Mononuclear cell (primary cell): ENCODE data around the gene SLC39A11. TPM values are rescaled to one million over a fixed set of nuclear protein-coding genes. Genes with fewer than 3 reads are reported as not detected.

Experiments used
- H3K27me3 ChIP-seq: 2 replicates; pipeline ENCODE4 v1.6.0; 2011; ENCODE audit warnings: low read length, control low read depth; ENCODE audit not compliant: insufficient read depth
- H3K4me1 ChIP-seq: 2 replicates; pipeline ENCODE4 v1.5.1; 2011; ENCODE audit warnings: mild to moderate bottlenecking, low read length, control low read depth; ENCODE audit not compliant: insufficient read depth
- H3K4me3 ChIP-seq: 2 replicates; pipeline ENCODE4 v1.5.1; 2011; ENCODE audit warnings: mild to moderate bottlenecking, low read length, moderate library complexity
- H3K9me3 ChIP-seq: 2 replicates; pipeline ENCODE4 v1.5.1; 2011; ENCODE audit warnings: low read depth, mild to moderate bottlenecking, control low read depth, low read length
- total RNA-seq: library from RNA; depleted of rRNA; stranded (reverse); fragments of >200 nt; gene quantifications from one replicate; pipeline ENCODE4 v1.2.3, GENCODE V29; 2012

Gene SLC39A11
- total RNA-seq, 1 donor = 14.4 TPM

DNA sequence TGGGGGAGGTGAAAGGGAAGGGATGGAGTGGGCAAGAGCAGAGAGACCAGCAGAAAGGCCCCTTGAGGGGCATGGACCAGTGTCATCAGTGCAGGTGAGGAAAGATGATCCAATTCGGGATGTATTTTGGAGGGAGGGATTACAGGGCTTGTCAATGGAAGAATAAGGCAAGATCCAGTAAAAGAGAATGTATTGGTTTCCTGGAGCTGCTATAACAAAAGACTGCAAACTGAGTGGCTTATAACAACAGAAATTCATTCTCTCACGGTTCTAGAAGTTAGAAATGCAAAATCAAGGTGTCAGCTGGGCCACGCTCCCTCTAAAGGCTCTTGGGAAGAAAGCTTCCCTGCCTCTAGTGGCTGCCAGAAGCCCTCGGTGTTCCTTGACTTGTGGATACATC is 41.7 kb downstream of the SLC39A11 start:
- Histone ChIP-seq H3K27me3 (no peaks in the 10 kb centered on the region), H3K9me3 (no peaks in the 10 kb centered on the region), H3K4me1 (no peaks in the 10 kb centered on the region), H3K4me3 (no peak overlapping the region)

DNA sequence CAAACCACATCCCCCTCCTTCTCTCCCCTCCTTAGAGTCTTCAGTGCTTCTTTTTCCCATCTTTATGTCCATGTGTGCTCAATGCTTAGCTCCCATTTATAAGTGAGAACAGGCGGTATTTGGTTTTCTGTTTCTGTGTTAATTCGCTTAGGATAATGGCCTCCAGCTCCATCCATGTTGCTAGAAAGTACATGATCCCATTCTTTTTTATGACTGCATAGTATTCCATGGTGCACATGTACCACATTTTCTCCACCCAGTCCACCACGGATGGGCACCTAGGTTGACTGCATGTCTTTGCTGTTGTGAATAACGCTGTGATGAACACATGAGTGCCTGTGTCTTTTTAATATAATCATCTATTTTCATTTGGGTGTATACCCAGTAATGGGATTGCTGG is 44.3 kb downstream of the SLC39A11 start:
- Histone ChIP-seq H3K9me3 (no peaks in the 10 kb centered on the region), H3K4me3 (no peak overlapping the region), H3K4me1 (peaks cover 2% of the 10 kb centered on the region), H3K27me3 (no peaks in the 10 kb centered on the region)

DNA sequence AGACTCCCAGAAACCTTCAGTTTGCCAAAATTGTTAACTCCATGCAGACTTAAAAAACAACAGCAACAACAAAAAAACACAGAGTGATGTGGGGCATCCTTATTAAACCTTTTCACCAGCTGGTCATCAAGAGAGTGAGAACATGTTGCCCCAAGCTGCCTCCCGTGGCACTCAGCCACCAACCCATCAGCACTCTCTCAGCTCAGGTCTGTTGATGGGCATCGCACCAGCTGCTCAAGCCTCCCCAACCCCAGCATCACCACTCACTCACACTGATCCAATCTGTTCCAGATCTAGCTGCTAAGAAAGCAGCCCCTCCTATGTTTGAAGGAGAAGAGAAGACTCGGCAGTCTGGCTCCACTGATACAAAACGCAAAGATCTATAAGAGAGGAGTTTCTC is 46.8 kb downstream of the SLC39A11 start:
- H3K9me3 ChIP-seq = no peaks in the 10 kb centered on the region
- no peak overlapping the region for H3K4me3 ChIP-seq
- H3K27me3 ChIP-seq = no peaks in the 10 kb centered on the region
- H3K4me1 ChIP-seq = peaks cover 7% of the 10 kb centered on the region

GRCh38 chr17:73043686-73044581 is 48.6 kb downstream of the SLC39A11 start:
- Histone ChIP-seq H3K27me3 (no peaks in the 10 kb centered on the region), H3K9me3 (no peaks in the 10 kb centered on the region), H3K4me1 (peaks cover 13% of the 10 kb centered on the region), H3K4me3 (no peak overlapping the region)

DNA sequence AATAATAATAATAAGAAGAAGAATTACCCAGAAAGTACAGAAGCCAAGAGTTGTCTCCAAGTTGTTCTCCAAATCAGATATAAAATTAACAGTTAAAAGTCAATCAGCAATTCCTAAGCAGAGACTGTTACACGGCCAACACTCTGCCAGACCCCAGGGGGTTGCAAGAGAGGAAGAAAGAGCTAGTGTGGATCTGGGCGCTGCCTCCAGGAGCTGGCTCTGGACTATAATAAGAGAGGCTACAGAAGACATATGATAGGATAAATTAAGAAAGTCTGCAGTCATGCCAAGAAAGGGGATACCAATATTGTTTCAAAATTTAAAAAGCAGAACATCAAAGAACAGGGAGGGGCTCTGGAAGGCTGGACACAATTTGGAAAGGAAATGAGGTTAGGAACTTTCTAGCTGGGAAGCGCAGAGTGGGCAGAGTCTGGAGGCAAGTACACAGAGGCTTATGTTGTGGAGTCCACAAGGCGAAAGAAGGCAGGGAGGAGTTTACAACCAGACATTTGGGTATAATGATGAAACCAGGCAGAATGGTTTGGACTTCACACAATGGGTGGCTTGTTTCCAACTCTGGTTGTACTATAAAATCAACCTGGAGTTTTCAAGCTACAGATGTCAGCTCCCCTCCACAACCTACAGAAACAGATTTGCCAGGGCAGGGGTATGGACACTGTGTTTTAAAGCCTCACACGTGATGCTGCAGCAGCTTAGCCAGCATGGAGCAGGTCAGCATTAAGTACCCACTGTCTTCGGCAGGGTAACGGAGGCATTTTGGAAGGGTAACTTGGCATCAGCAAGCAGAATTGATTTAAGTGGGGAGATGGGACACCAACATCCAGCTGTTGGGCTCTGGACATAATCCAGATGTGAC is 49.4 kb downstream of the SLC39A11 start:
- Histone ChIP-seq H3K9me3 (no peaks in the 10 kb centered on the region), H3K4me1 (peaks cover 13% of the 10 kb centered on the region), H3K4me3 (no peak overlapping the region), H3K27me3 (no peaks in the 10 kb centered on the region)

- Histone ChIP-seq H3K27me3 (no peaks in the 10 kb centered on the region), H3K9me3 (no peaks in the 10 kb centered on the region), H3K4me1 (peaks cover 13% of the 10 kb centered on the region), H3K4me3 (no peak overlapping the region)
Observed at GRCh38 chr17:73042225-73042624, 50.3 kb downstream of the SLC39A11 start.

DNA sequence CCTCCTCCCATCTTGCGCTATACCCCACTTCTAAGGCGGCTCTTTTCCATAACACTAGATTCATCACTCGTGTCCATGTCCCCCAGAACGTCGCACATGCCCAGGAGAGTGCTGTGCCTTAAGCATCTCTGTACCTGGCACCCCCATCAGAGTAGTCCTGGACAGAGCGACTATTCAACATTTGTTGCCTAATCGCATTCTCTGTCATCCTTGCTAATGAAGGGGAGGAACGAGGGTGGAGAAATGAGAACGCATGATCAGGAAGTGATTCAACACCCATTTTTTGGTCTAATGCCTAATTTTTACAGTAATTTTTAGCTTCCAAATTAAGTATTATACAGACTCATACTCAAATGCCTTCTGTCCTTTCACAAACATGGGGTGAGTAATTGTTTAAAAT is 53.2 kb downstream of the SLC39A11 start:
- peaks cover 13% of the 10 kb centered on the region for H3K4me1 ChIP-seq
- no peak overlapping the region for H3K4me3 ChIP-seq
- H3K9me3 ChIP-seq = no peaks in the 10 kb centered on the region
- no peaks in the 10 kb centered on the region for H3K27me3 ChIP-seq

DNA sequence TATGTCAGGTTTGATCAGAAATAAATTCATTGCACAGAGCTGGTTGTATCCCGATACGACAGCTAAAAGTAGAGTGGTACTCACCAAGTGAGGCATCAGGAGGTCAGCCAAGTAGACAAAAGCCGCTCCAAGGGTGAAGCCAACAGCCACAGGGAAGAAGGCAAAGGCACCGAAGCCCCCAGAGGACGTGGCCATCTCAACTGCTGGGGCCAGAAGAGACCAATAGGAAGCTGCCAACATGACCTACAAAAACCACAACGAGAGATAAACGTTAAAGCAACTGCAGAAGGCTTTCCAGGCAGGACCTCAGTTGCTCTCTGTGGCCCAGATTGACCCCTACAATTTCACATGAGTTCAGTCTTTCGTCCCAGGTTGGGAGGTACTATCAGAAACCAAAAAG is 61.0 kb downstream of the SLC39A11 start:
- Histone ChIP-seq H3K4me1 (no peaks in the 10 kb centered on the region), H3K9me3 (no peaks in the 10 kb centered on the region), H3K4me3 (no peak overlapping the region), H3K27me3 (no peaks in the 10 kb centered on the region)

DNA sequence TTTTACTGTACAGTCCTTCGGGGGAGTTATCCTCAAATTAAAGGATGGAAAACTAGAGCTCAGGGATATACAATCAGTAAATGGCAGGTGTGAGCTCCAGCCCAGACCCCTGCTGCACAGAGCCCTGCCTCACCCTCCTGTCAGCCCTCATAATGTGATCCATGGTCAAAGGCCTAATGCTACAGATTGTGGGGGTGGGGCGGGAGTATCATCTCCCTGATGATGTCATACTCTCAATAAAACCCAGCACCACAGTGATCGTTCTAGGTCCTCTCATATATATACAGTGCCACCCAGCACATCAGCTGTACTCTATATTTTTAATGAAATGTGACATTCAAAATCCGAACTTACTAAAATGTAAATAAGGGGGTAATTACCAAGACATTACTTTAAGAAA is 61.5 kb downstream of the SLC39A11 start:
- no peaks in the 10 kb centered on the region for H3K27me3 ChIP-seq
- H3K4me3 ChIP-seq = no peak overlapping the region
- H3K9me3 ChIP-seq = no peaks in the 10 kb centered on the region
- no peaks in the 10 kb centered on the region for H3K4me1 ChIP-seq

- Histone ChIP-seq H3K27me3 (no peaks in the 10 kb centered on the region), H3K4me3 (no peak overlapping the region), H3K4me1 (no peaks in the 10 kb centered on the region), H3K9me3 (no peaks in the 10 kb centered on the region)
Observed at GRCh38 chr17:73030501-73030921, 62.0 kb downstream of the SLC39A11 start.

DNA sequence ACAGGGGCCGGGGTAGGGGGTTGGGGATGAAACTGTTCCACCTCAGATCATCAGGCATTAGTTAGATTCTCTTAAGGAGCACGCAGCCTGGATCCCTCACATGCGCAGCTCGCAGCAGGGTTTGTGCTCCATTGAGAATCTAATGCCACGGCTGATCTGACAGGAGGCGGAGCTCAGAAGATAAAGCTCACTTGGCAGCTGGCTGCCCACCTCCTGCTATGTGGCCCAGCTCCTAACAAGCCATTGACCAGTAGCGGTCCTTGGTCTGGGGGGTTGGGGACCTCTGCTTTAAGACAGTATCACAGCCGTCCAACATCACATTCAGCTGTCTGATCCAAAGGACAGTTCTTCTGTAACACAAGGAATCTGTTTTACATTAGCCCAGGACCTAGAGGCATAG is 62.5 kb downstream of the SLC39A11 start:
- Histone ChIP-seq H3K4me1 (no peaks in the 10 kb centered on the region), H3K4me3 (no peak overlapping the region), H3K9me3 (no peaks in the 10 kb centered on the region), H3K27me3 (no peaks in the 10 kb centered on the region)

DNA sequence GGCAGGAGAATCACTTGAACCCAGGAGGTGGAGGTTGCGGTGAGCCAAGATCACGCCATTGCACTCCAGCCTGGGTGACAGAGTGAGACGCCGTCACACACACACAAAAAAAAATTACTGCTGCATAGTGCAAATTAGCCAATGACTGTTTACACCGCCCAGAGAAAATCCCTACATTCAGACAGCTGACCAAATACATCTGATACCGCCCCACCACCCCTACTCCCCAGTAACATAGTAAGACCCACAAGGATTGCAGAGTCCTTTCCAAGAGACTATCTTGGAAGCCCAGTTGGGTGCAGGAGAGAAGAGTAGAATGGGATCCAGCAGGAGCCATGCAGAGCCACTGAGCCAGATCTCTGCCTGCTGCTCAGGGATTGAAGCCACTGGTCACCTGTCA is 63.5 kb downstream of the SLC39A11 start:
- Histone ChIP-seq H3K9me3 (no peaks in the 10 kb centered on the region), H3K4me1 (no peaks in the 10 kb centered on the region), H3K4me3 (no peak overlapping the region)

DNA sequence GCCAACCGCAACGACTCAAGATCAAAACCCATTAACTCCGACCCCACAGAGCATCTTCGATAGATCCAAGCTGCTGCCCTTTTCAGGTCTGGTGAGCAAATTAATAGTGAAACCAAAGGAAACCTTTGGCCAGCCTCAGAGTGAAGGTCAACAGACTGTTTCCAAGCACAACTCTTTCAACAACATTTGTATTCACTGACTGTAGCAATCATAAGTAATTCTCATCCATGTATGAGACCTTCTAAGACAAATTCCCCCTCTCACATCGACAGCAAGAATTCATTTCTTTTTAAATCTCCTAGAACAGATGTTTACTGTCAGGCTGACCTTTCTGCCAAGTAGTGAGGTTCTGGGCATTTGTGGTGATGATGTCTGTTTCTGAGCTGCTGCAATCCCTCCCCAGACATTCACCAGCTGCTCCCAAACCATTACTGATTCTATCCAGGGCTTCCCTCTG is 64.2 kb downstream of the SLC39A11 start:
- Histone ChIP-seq H3K27me3 (no peaks in the 10 kb centered on the region), H3K4me1 (no peaks in the 10 kb centered on the region), H3K9me3 (no peaks in the 10 kb centered on the region), H3K4me3 (no peak overlapping the region)

More for the DNA sequence above, 63.5 kb downstream of the SLC39A11 start:
- H3K27me3 ChIP-seq = no peaks in the 10 kb centered on the region

- Histone ChIP-seq H3K27me3 (no peaks in the 10 kb centered on the region), H3K4me3 (no peak overlapping the region), H3K9me3 (no peaks in the 10 kb centered on the region), H3K4me1 (no peaks in the 10 kb centered on the region)
Observed at GRCh38 chr17:73027130-73027741, 65.3 kb downstream of the SLC39A11 start.

DNA sequence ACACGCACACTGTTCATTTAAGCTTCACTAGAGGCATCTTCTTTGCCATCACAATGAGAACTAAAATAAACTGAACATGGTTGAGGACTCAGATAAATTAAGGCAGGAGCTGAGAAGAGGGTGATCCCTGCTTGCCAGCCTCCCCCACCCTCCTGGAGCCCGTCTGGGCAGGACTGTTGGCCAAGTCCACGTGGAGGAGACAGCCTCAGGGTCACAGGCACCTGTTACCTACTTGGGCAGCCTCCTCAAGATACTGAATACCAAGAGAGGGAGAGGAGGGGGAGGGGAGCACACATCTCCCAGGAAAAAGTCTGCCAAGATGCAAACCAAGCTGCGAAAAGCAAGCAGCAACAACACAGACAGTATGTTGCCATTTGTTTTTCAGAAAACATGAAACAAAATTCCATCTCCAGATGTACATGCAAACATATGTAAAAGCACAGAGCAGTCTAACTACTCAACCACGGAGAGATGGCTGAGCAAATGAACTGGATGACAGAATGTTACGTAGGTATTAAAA is 67.4 kb downstream of the SLC39A11 start:
- no peak overlapping the region for H3K4me3 ChIP-seq
- no peaks in the 10 kb centered on the region for H3K27me3 ChIP-seq
- H3K9me3 ChIP-seq = no peaks in the 10 kb centered on the region

More for the DNA sequence above, 67.4 kb downstream of the SLC39A11 start:
- no peaks in the 10 kb centered on the region for H3K4me1 ChIP-seq
